T-helper 17 cell (primary cell): ENCODE data around the gene DNAH12. TPM values are rescaled to one million over a fixed set of nuclear protein-coding genes. Genes with fewer than 3 reads are reported as not detected.

Experiments
- ATAC-seq: fragments of 150-1000 bp; cut with Tn5 transposase; 2 replicates; pipeline ENCODE4 v1.10.0; 2021; ENCODE audit warnings: mild to moderate bottlenecking, moderate library complexity
- DNase-seq, 3 donors: peaks; one replicate each; pipeline versions ENCODE4 v3.0.0 to v3.0.0-alpha.2; 2020 to 2021
- H3K9me3 ChIP-seq: one replicate; pipeline ENCODE4 v1.7.0; 2013; ENCODE audit warnings: low read length, mild to moderate bottlenecking; ENCODE audit not compliant: control insufficient read depth, poor library complexity, severe bottlenecking
- H3K27ac Mint-ChIP-seq: one replicate; pipeline ENCODE4 v1.8.0; 2022; ENCODE audit warnings: mild to moderate bottlenecking, moderate library complexity, mixed read lengths
- H3K27me3 Mint-ChIP-seq: one replicate; pipeline ENCODE4 v1.8.0; 2022; ENCODE audit warnings: mixed read lengths
- H3K36me3 Mint-ChIP-seq: one replicate; pipeline ENCODE4 v1.8.0; 2022; ENCODE audit warnings: low read depth, mixed read lengths
- H3K4me1 Mint-ChIP-seq: one replicate; pipeline ENCODE4 v1.8.0; 2022; ENCODE audit warnings: mild to moderate bottlenecking, mixed read lengths
- H3K4me3 Mint-ChIP-seq: one replicate; pipeline ENCODE4 v1.8.0; 2022; ENCODE audit warnings: mild to moderate bottlenecking, moderate library complexity, mixed read lengths
- total RNA-seq, 4 donors: library from RNA in 2 of 4; stranded (reverse) in 2 of 4; gene quantifications; one replicate each; pipeline ENCODE4 v1.2.3 and lab custom pipeline; 2022 to 2026

DNAH12 gene
- total RNA-seq, 2 donors from 2014 or later: 0.07 to 0.23 TPM

DNA sequence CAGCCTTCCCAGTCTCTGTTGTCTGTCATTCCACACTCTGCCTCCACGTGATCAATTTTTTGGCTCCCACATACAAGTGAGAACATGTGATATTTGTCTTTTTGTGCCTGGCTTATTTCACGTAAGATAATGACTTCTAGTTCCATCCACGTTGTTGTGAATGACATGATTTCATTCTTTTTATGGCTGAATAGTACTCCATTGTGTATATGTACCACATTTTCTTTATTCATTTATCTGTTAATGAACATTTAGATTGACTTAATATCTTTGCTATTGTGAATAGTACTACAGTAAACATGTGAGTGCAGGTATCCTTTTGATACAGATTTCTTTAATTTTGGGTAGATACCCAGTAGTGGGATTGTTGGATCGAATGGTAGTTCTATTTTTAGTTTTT, 283.0 kb downstream of the DNAH12 start:
- H3K4me3 Mint-ChIP-seq: no peak overlapping the region
- no peak overlapping the region for H3K27ac Mint-ChIP-seq
- H3K27me3 Mint-ChIP-seq: no peaks in the 10 kb centered on the region
- H3K4me1 Mint-ChIP-seq: peaks cover 2% of the 10 kb centered on the region
- H3K36me3 Mint-ChIP-seq: peaks cover 27% of the 10 kb centered on the region
- DNase-seq (no peak), ATAC-seq (no peak)
- H3K9me3 ChIP-seq: no peaks in the 10 kb centered on the region

- Mint-ChIP-seq H3K4me1 (no peaks in the 10 kb centered on the region), H3K27ac (no peak overlapping the region), H3K27me3 (no peaks in the 10 kb centered on the region), H3K36me3 (peaks cover 15% of the 10 kb centered on the region), H3K4me3 (no peak overlapping the region)
- H3K9me3 ChIP-seq: no peaks in the 10 kb centered on the region
- no peak for DNase-seq
- no peak for ATAC-seq
Observed at GRCh38 chr3:57257678-57258077, 286.5 kb downstream of the DNAH12 start.

DNA sequence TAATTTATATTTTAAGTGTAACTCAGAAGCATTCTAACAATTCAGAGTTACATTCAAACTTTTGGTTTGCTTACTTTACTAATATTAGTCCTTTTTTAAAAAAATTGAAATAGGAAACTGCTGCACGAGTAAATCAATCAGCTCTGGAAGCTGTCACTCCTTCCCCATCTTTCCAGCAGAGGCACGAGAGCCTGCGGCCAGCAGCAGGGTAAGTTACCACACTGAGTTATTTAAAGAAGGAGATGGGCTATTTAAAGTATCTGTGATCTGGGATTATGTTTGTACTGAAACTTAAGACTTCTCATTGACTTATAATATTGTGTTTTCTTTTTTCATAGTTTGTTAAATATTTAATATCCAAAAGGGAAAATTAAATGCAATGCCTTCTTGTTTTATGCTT, 287.3 kb downstream of the DNAH12 start:
- Mint-ChIP-seq H3K4me3 (no peak overlapping the region), H3K27me3 (no peaks in the 10 kb centered on the region), H3K4me1 (no peaks in the 10 kb centered on the region), H3K36me3 (peaks cover 10% of the 10 kb centered on the region), H3K27ac (no peak overlapping the region)
- DNase-seq: no peak
- no peaks in the 10 kb centered on the region for H3K9me3 ChIP-seq
- ATAC-seq: no peak

- H3K36me3 Mint-ChIP-seq: peaks cover 9% of the 10 kb centered on the region
- no peaks in the 10 kb centered on the region for H3K27me3 Mint-ChIP-seq
- no peaks in the 10 kb centered on the region for H3K9me3 ChIP-seq
- no peak overlapping the region for H3K4me3 Mint-ChIP-seq
- H3K4me1 Mint-ChIP-seq: no peaks in the 10 kb centered on the region
- no peak for ATAC-seq
- DNase-seq: no peak
- H3K27ac Mint-ChIP-seq: no peak overlapping the region
Observed at GRCh38 chr3:57252404-57252803, 291.7 kb downstream of the DNAH12 start.

DNA sequence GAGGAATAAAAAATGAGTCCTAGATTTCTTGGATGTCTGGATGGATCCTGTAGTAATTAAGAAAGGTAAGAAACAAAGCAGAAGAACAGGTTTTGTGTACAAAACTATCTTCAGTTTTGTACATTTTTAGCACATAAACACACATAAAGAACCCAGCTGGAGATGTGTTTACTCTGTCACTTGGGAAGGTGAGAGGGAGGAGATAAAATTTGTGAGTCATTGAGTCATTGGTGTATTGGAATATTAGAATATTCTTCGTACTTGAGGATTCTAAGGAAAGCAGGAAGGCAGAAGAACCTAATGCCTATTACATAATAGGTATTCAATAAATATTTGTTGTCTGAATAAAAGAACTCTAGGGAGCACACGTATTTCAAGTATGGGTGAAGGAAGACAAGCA, 299.2 kb downstream of the DNAH12 start:
- Mint-ChIP-seq H3K27me3 (no peaks in the 10 kb centered on the region), H3K36me3 (peaks cover 21% of the 10 kb centered on the region), H3K4me3 (no peak overlapping the region), H3K27ac (no peak overlapping the region), H3K4me1 (peaks cover 9% of the 10 kb centered on the region)
- no peak for ATAC-seq
- no peak for DNase-seq
- no peaks in the 10 kb centered on the region for H3K9me3 ChIP-seq

Other genes starting within 250 kb of the DNAH12 start
- 10 to 100 TPM; 30.2 to 31.7 TPM for gene PDE12, start 11.9 kb upstream of the DNAH12 start, total RNA-seq
- gene ARF4, start 53.0 kb upstream of the DNAH12 start, total RNA-seq: 10 to 100 TPM; 69.0 to 71.3 TPM
- 10 to 100 TPM; 38.9 to 49.7 TPM for gene DENND6A, start 148.7 kb upstream of the DNAH12 start, total RNA-seq
- gene SLMAP, start 212.0 kb upstream of the DNAH12 start, total RNA-seq: 10 to 100 TPM; 59.0 to 71.4 TPM